Progenitor cell of endocrine pancreas (in vitro differentiated cells): ENCODE data around the gene NIPA2. TPM values are rescaled to one million over a fixed set of nuclear protein-coding genes. Genes with fewer than 3 reads are reported as not detected.

Experiments used
- DNase-seq: peaks from one replicate; pipeline ENCODE4 v3.0.0; 2021; ENCODE audit warnings: low spot score; ENCODE audit not compliant: unreplicated experiment
- H3K27ac Mint-ChIP-seq: 2 replicates; pipeline ENCODE4 v1.8.0; 2021; ENCODE audit warnings: mild to moderate bottlenecking, moderate library complexity, mixed read lengths
- H3K27me3 Mint-ChIP-seq: 2 replicates; pipeline ENCODE4 v1.8.0; 2021; ENCODE audit warnings: mixed read lengths
- H3K36me3 Mint-ChIP-seq: 2 replicates; pipeline ENCODE4 v1.8.0; 2022; ENCODE audit warnings: mixed read lengths; ENCODE audit not compliant: insufficient read depth
- H3K4me1 Mint-ChIP-seq: 2 replicates; pipeline ENCODE4 v1.8.0; 2021; ENCODE audit warnings: low read depth, mixed read lengths
- H3K4me3 Mint-ChIP-seq: 2 replicates; pipeline ENCODE4 v1.8.0; 2021; ENCODE audit warnings: low read depth, mild to moderate bottlenecking, moderate library complexity, mixed read lengths
- H3K9me3 Mint-ChIP-seq: 2 replicates; pipeline ENCODE4 v1.8.0; 2021; ENCODE audit warnings: low read depth, mixed read lengths
- CTCF ChIP-seq: fragments of 200-600 bp; sonication (generic); IDR thresholded peaks from one replicate; pipeline ENCODE4 v1.5.0; 2021; ENCODE audit warnings: antibody characterized with exemption, mild to moderate bottlenecking; ENCODE audit not compliant: unreplicated experiment
- total RNA-seq: library from RNA; stranded (reverse); gene quantifications from 2 replicates; pipeline ENCODE4 v1.2.1, GENCODE V29; 2021

The NIPA2 gene
- total RNA-seq, 1 donor from 2014 or later, result 34.3 TPM

- Mint-ChIP-seq H3K4me1 (no peaks in the 10 kb centered on the region), H3K27me3 (no peaks in the 10 kb centered on the region), H3K9me3 (no peaks in the 10 kb centered on the region), H3K36me3 (peaks cover 9% of the 10 kb centered on the region), H3K27ac (no peak overlapping the region), H3K4me3 (no peak overlapping the region)
- no peak for DNase-seq
- no peak for TF ChIP-seq CTCF
Observed at GRCh38 chr15:22815766-22816165, 22.7 kb upstream of the NIPA2 start.

- H3K27me3 Mint-ChIP-seq, result no peaks in the 10 kb centered on the region
- H3K4me3 Mint-ChIP-seq, result no peak overlapping the region
- no peaks in the 10 kb centered on the region for H3K9me3 Mint-ChIP-seq
- TF ChIP-seq CTCF, result no peak
- no peak overlapping the region for H3K27ac Mint-ChIP-seq
- no peaks in the 10 kb centered on the region for H3K4me1 Mint-ChIP-seq
- DNase-seq, result no peak
- peaks cover 15% of the 10 kb centered on the region for H3K36me3 Mint-ChIP-seq
Observed at GRCh38 chr15:22819651-22820050, 18.8 kb upstream of the NIPA2 start.

DNA sequence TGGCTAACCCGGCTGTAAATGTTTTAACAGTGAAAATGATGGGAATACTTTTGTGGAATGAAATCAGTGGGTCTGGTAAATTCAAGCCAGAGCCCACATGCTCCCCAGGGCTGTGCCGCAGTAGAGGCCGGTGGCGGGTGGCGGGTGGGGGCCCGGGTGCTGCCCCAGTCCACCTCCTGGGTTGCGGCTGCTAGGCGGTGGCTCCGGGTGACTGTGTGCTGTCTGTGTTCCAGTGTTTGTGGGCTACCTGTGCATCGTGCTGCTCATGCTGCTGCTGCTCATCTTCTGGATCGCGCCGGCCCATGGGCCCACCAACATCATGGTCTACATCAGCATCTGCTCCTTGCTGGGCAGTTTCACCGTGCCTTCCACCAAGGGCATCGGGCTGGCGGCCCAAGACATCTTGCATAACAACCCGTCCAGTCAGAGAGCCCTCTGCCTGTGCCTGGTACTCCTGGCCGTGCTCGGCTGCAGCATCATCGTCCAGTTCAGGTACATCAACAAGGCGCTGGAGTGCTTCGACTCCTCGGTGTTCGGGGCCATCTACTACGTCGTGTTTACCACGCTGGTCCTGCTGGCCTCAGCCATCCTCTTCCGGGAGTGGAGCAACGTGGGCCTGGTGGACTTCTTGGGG lies 14.9 kb upstream of the NIPA2 start:
- no peak for TF ChIP-seq CTCF
- DNase-seq, result no peak
- peaks cover 10% of the 10 kb centered on the region for H3K36me3 Mint-ChIP-seq
- H3K4me3 Mint-ChIP-seq, result no peak overlapping the region
- no peak overlapping the region for H3K27ac Mint-ChIP-seq
- no peaks in the 10 kb centered on the region for H3K27me3 Mint-ChIP-seq
- no peaks in the 10 kb centered on the region for H3K4me1 Mint-ChIP-seq
- no peaks in the 10 kb centered on the region for H3K9me3 Mint-ChIP-seq

- no peaks in the 10 kb centered on the region for H3K4me1 Mint-ChIP-seq
- H3K27me3 Mint-ChIP-seq, result no peaks in the 10 kb centered on the region
- no peak overlapping the region for H3K4me3 Mint-ChIP-seq
- no peak for TF ChIP-seq CTCF
- no peak overlapping the region for H3K27ac Mint-ChIP-seq
- no peak for DNase-seq
- peaks cover 8% of the 10 kb centered on the region for H3K36me3 Mint-ChIP-seq
- H3K9me3 Mint-ChIP-seq, result no peaks in the 10 kb centered on the region
Observed at GRCh38 chr15:22827125-22827524, 11.3 kb upstream of the NIPA2 start.

DNA sequence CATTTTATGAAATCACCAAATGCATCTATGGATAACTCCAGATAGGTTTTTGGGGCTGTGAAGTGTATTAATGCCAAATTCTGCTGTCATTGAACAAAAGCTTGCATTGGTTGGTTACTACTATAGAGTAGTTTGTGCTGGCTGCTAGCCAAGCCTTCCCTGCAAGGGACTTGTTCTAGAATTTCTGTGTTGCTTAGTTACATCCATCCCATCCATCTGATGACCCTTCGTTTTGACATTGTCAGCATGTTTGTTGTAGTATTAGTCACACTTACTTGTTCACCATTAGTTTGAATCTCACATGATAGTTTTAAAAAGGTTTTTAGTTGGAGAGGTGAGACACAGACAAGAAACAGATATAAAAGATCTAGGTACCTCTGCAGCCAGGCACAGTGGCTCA lies 7.0 kb upstream of the NIPA2 start:
- no peak overlapping the region for H3K27ac Mint-ChIP-seq
- no peak overlapping the region for H3K4me3 Mint-ChIP-seq

More for the DNA sequence above, 7.0 kb upstream of the NIPA2 start:
- Mint-ChIP-seq H3K4me1 (no peaks in the 10 kb centered on the region), H3K36me3 (peaks cover 3% of the 10 kb centered on the region), H3K9me3 (peaks cover 6% of the 10 kb centered on the region), H3K27me3 (no peaks in the 10 kb centered on the region)
- no peak for DNase-seq
- no peak for TF ChIP-seq CTCF
